D341Med (cell line): ENCODE results near the gene THG1L.
A peak's percentile ranks its signal among the peaks of the same experiment; 100 is the strongest.

Source experiments
- DNase-seq: peaks from one replicate; pipeline ENCODE4 v3.0.0; 2012; ENCODE audit warnings: low spot score

THG1L gene

DNA sequence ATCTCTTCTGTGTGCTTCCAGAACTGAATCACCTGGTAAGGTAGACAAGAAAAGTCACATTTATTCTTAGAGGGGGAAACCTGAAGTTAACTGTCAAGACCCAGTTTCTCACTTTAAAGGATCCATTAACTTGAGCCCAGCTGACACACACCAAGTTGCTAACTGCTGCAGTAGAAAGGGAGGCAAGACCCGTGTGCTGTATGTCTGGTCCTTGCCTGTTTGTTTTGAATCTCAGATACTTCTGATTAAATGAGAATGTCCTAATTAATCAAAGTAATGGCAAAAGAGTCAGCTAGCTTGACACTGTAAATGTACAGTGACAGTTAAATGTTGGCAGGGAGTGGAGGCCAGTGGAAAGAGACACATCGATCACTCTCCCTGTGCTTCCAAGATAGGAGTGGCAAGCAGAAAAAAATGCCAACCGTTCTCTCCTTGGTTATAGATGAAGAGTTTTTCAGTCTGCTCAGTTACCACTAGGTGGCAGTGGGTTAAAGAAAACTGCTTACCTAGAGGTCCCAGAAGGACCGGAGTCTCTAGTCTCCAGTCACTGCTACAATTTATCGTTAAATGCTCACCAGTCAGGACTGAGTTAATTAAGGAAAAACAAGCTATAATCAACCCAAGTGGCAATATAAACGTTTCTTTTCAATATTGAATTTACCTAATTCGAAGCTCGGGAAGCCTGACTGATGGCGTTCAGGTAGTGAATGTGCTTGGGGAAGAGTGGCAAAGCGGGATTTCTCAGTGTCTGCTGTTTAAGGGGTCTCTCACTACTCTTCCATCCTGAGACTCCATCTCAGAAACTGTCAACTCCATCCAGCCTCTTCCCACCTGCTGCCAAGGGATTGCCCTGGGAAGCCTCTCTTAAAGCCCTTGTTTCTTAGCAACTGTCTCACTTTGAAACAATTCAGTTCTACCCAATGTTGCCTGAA is 30.7 kb downstream of the THG1L start:
- DNase-seq: peak; percentile 69

DNA sequence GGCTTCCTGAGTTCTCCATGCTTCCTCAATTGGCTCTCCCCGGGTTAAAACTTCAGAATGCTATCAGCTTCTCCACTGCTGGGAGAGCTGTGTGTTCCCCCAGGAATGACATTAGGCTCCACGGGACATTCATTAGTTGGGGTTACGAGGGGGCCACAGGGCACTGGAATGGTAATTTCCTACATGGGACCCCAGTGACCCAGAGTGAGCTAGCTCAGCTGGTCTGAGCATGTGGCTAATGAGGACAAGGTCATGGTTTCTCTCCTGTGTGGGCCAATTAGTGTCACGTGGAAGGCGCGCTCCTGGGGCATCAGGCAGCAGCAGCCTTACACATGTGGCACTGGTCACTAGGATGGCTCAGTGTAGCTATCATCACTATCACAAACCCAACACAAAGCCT is 33.3 kb downstream of the THG1L start:
- no peak for DNase-seq

DNA sequence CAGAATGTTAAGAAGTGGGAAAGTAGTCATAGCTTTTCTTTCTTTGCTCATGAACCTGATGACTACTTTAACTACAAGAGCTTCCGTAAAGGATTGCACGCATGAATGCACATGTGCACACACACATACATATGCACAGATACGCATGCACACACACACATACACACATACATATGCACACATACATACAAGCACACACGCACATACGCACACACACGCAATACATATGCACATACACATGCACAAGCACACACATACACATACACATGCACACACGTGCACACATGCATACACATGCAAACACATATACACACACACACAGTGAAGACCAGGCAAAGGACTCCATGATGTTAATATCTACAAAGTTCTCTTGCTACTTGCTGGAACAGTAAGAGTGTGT is 35.2 kb downstream of the THG1L start:
- no peak for DNase-seq

DNA sequence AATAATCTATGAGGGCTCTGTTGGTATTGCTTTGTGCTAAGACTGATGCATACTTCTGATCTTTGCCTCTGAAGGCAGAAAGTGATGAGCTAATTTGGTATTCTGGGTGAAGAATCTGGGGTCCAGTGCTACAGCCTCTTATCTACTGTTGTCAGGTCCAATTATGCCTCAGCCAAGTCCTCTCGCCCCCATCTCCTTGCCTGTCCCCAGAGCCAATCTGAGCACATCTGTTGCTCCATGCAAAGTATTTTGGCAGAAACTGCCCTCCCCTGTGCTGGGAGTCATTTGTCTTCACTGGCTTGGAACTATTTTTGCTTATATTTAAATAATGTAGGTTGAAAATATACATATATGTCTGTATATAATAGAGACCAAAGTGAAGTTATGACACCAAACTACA is 35.7 kb downstream of the THG1L start:
- DNase-seq: no peak

DNA sequence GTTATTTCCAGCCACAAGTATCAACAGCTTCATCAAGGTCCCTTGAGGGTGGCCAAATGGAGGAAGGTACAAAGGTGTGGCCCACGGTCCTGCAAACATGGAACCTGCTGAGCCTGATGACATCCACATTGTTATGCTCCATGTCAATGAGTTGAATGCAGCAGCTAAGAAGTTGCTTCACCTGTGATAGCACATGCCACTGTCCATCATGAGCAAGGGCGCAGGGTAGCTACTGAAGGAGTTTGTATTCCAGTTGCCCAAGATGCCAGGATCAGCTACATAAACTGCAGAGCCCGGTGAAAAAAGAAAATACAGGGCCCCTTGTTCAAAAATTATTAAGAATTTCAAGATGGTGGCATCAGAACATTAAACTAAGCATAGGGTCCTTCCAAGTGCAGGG is 36.5 kb downstream of the THG1L start:
- DNase-seq: no peak

DNA sequence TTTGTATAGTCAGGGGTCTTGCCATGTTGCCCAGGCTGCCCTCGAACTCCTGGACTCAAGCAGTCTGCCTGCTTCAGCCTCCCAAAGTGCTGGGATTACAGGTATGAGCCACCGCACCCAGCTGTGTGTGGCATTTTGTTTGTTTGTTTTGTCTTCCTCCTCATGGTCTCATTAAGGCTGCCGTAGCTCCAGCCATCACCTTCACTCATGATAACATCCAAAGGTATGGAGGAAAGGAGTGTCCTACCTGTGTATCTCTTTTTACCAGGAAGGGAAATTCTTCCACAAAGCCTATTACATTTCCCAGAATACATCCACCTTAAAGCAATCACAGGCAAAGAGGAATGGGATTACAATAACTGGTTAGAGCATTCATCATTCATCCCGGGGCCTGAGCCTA is 39.4 kb downstream of the THG1L start:
- no peak for DNase-seq

DNA sequence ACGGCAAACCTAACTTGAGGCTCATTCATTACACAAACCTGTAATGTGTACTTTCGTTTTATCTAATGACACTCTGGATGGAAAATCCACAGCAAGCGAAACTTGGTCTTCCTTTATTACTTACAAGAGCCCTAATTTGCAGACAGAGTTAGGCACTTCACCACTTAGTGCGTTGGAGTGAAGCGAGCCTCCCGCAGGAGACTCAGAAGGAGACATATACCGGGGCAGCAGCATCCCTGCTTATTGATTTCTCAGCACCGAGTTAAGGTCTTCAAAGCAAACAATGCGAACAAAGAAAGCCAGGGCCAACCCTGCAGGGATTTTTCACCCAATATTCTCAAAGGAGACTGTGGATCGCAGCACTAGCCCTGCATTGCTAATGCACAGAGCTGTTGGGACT is 40.9 kb downstream of the THG1L start:
- DNase-seq: no peak

DNA sequence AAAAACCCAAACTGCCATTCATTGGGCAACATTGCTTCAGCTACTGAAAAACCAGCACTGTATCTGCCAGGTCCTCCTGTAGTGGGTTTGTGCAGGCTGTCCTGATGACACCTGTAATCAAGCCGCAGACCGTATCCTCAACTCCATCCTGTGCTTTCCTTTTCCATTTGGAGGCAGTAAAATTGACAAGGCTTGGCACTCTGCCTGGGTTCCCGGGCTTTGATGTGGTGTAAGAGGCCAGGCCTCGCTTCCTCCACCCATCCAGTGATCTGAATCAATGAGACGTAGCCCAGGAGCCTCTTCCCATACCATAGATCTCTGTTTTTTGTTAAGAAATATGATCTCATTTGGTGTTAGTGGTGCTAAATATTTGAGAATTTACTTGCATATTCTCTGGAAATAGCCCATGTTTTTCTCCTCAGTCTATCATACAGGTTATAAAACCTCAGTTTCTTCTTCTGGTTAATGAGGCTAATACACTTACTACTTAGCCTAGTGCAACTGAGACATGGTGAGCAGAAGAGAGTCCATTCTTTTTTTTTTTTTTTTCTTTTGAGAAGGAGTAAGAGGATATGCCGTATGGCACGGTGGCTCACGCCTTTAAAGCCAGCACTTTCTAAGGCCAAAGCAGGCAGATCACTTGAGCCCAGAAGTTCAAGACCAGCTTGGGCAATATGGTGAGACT is 47.0 kb downstream of the THG1L start:
- DNase-seq: no peak

DNA sequence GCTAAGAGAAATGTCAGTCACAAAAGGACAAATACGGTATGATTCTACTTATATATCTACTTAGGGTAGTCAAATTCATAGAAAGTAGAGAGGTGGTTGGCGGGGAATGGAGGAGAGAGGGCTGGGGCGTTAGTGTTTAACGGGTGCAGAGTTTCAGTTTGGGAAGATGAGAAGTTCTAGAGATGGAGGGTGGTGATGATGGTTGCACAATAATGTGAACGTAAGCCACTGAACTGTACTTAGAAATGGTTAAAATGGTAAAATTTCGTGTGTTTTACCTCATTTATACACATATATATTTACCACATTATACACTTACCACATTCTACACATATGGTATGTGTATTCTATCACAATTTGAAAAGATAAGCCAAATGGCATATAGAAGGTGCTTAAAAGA is 48.0 kb downstream of the THG1L start:
- no peak for DNase-seq

DNA sequence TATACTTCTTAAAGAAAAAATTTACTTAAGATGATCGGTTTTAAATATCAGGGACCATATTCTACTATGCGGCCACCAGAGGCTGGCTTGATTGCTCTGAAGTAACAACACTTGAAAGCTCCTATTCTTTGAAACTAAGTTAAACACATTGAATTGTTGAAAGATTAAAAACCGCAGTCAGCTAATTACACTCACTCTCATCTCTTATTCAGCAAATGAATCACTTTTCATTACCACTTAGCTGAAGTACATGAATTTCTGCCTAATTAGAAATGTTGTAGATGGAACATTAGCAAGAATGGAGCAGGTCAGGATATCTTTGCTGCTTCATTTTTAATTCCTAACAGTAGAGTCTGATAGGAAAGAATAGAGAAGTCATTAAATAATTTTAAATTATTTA is 54.6 kb downstream of the THG1L start:
- DNase-seq: no peak
